Measurements from ENCODE around the gene USP48.

USP48 gene

DNA sequence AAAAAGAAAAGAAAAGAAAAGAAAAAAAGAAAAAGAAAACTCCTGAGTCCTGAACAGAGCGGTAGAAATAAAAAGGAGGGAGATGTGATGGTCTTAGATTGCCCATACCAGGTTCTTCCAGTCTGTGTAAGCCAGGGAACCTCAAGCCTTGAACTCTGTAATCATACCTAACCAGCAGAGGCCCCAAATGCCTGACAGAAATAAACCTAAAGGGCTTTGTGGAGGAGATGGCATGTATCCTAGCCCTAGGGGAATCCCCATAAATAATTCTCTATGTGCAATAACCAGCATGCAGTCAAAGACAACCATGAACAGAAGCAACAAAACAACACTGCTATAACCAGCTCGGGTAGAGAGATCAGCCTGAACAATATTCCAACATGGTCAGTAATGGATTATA, 40.4 kb downstream of the USP48 start:
- TF ChIP-seq SCRT2 (tag by site-specific recombination; IDR thresholded peaks at IDR 0.05) (no peak), ZBTB7A (tag by site-specific recombination; IDR thresholded peaks at IDR 0.05; ENCODE audit: low read depth) (no peak), ZNF19 (tag by site-specific recombination; IDR thresholded peaks at IDR 0.05; ENCODE audit: low read depth) (no peak), ZNF510 (tag by site-specific recombination; IDR thresholded peaks at IDR 0.05; ENCODE audit: insufficient replicate concordance) (no peak), ZNF621 (tag by site-specific recombination; IDR thresholded peaks at IDR 0.05) (no peak), ZNF426 (tag by site-specific recombination; IDR thresholded peaks at IDR 0.05) (no peak), ZNF529 (tag by site-specific recombination; IDR thresholded peaks at IDR 0.05; ENCODE audit: insufficient replicate concordance) (no peak), YY1 (tag by site-specific recombination; IDR thresholded peaks at IDR 0.05) (no peak)
- TF ChIP-seq, protein P1, sequence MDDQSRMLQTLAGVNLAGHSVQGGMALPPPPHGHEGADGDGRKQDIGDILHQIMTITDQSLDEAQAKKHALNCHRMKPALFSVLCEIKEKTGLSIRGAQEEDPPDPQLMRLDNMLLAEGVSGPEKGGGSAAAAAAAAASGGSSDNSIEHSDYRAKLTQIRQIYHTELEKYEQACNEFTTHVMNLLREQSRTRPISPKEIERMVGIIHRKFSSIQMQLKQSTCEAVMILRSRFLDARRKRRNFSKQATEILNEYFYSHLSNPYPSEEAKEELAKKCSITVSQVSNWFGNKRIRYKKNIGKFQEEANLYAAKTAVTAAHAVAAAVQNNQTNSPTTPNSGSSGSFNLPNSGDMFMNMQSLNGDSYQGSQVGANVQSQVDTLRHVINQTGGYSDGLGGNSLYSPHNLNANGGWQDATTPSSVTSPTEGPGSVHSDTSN (CRISPR knock-in tag; IDR thresholded peaks at IDR 0.05): no peak
- TF ChIP-seq, protein P2, sequence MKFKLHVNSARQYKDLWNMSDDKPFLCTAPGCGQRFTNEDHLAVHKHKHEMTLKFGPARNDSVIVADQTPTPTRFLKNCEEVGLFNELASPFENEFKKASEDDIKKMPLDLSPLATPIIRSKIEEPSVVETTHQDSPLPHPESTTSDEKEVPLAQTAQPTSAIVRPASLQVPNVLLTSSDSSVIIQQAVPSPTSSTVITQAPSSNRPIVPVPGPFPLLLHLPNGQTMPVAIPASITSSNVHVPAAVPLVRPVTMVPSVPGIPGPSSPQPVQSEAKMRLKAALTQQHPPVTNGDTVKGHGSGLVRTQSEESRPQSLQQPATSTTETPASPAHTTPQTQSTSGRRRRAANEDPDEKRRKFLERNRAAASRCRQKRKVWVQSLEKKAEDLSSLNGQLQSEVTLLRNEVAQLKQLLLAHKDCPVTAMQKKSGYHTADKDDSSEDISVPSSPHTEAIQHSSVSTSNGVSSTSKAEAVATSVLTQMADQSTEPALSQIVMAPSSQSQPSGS (tag by site-specific recombination; IDR thresholded peaks at IDR 0.05; ENCODE audit: low read depth): no peak
- CTCF ChIA-PET: no interaction called here
- Histone ChIP-seq H3K9me3 (ENCODE audit: control insufficient read depth, insufficient read depth, low read depth, low read length) (no peaks in the 10 kb centered on the region), H3K36me3 (ENCODE audit: control insufficient read depth in 2 of 2, insufficient read depth in 1 of 2, low read length in 2 of 2) (peaks cover 4 to 59% of the 10 kb centered on the region in 2 experiments; a peak in 2 of 3 replicates), H3K4me3 (ENCODE audit: low read depth, low read length) (no peak overlapping the region), H3K4me1 (ENCODE audit: control insufficient read depth, insufficient read depth, low read length) (no peaks in the 10 kb centered on the region), H3K27ac (ENCODE audit: extremely low read depth, low read depth, low read length) (no peak overlapping the region)
- POLR2A ChIA-PET: no interaction called here

DNA sequence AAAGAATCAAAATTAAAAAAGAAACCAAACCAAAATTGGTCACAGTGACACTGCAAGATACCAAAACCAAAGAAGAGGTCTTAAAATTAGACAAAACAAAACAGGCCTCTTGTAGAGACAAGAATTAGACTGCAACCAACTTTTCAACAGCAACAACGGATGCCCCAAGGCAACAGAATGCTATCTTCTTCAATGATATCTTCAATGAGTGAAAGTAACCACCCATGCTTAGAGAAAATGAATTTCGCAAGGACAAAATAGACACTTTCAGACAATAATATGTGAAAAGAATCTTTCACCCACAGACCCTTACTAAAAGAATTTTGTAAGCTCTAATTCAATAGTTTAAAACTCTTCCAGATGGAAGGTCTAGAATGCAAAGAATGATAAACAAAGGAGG, 41.7 kb downstream of the USP48 start:
- H3K9me3 ChIP-seq (ENCODE audit: control insufficient read depth, insufficient read depth, low read depth, low read length): no peaks in the 10 kb centered on the region
- POLR2A ChIA-PET: no interaction called here
- TF ChIP-seq ZNF239 (tag by site-specific recombination; IDR thresholded peaks at IDR 0.05) (no peak), ZXDB (tag by site-specific recombination; IDR thresholded peaks at IDR 0.05) (no peak), MZF1 (tag by site-specific recombination; IDR thresholded peaks at IDR 0.05; ENCODE audit: borderline replicate concordance) (no peak), EGR2 (tag by site-specific recombination; IDR thresholded peaks at IDR 0.05; ENCODE audit: low read depth) (no peak), TRIM28 (IDR thresholded peaks at IDR 0.05; ENCODE audit: borderline replicate concordance, low read length) (no peak)
- peaks cover 4 to 57% of the 10 kb centered on the region in 2 experiments; a peak in 2 of 3 replicates for H3K36me3 ChIP-seq (ENCODE audit: control insufficient read depth in 2 of 2, insufficient read depth in 1 of 2, low read length in 2 of 2)
- H3K4me1 ChIP-seq (ENCODE audit: control insufficient read depth, insufficient read depth, low read length): no peaks in the 10 kb centered on the region
- H3K4me3 ChIP-seq (ENCODE audit: low read depth, low read length): no peak overlapping the region
- CTCF ChIA-PET: interaction anchor here (0.7 to 1.2 kb wide), 2 partner anchors 57 to 222 kb away, joined by 4 to 5 read pairs; no protein-coding TSS in a partner anchor
- H3K27ac ChIP-seq (ENCODE audit: extremely low read depth, low read depth, low read length): no peak overlapping the region

DNA sequence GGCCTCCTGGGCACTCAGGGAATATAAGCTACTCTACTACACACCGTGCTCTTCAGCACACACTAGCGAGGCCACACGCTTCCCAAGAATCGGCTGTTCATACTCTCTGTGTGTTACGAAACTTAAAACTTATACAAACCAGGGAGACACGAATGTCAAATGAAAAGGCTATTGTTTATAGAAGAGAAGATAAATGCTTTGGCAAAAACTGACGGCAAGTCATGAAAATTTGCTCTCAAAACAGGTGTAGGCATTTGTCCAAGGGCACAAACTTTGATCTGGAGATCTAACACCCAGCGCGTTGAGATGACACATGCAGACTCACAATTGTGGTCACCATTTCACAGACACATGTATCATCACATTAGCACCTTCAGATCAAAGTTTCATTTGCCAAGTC, 46.1 kb downstream of the USP48 start:
- Histone ChIP-seq H3K36me3 (ENCODE audit: control insufficient read depth in 2 of 2, insufficient read depth in 1 of 2, low read length in 2 of 2) (peaks cover 25 to 67% of the 10 kb centered on the region in 2 experiments; a peak in 2 of 3 replicates), H3K9me3 (ENCODE audit: control insufficient read depth, insufficient read depth, low read depth, low read length) (no peaks in the 10 kb centered on the region), H3K4me3 (ENCODE audit: low read depth, low read length) (no peak overlapping the region), H3K27ac (ENCODE audit: extremely low read depth, low read depth, low read length) (no peak overlapping the region), H3K4me1 (ENCODE audit: control insufficient read depth, insufficient read depth, low read length) (no peaks in the 10 kb centered on the region)
- TF ChIP-seq ZNF324 (tag by site-specific recombination; IDR thresholded peaks at IDR 0.05) (no peak), ZNF426 (tag by site-specific recombination; IDR thresholded peaks at IDR 0.05) (no peak), TRIM28 (IDR thresholded peaks at IDR 0.05; ENCODE audit: borderline replicate concordance, low read length) (no peak), GLIS2 (tag by site-specific recombination; IDR thresholded peaks at IDR 0.05) (no peak), ZBTB48 (tag by site-specific recombination; IDR thresholded peaks at IDR 0.05) (no peak), ZNF416 (tag by site-specific recombination; IDR thresholded peaks at IDR 0.05) (no peak)
- TF ChIP-seq, protein P3, sequence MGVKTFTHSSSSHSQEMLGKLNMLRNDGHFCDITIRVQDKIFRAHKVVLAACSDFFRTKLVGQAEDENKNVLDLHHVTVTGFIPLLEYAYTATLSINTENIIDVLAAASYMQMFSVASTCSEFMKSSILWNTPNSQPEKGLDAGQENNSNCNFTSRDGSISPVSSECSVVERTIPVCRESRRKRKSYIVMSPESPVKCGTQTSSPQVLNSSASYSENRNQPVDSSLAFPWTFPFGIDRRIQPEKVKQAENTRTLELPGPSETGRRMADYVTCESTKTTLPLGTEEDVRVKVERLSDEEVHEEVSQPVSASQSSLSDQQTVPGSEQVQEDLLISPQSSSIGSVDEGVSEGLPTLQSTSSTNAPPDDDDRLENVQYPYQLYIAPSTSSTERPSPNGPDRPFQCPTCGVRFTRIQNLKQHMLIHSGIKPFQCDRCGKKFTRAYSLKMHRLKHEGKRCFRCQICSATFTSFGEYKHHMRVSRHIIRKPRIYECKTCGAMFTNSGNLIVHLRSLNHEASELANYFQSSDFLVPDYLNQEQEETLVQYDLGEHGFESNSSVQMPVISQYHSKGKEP (tag by site-specific recombination; IDR thresholded peaks at IDR 0.05): no peak
- TF ChIP-seq, protein P4, sequence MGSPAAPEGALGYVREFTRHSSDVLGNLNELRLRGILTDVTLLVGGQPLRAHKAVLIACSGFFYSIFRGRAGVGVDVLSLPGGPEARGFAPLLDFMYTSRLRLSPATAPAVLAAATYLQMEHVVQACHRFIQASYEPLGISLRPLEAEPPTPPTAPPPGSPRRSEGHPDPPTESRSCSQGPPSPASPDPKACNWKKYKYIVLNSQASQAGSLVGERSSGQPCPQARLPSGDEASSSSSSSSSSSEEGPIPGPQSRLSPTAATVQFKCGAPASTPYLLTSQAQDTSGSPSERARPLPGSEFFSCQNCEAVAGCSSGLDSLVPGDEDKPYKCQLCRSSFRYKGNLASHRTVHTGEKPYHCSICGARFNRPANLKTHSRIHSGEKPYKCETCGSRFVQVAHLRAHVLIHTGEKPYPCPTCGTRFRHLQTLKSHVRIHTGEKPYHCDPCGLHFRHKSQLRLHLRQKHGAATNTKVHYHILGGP (tag by site-specific recombination; IDR thresholded peaks at IDR 0.05): no peak
- CTCF ChIA-PET: interaction anchor here (0.6 kb wide), 1 partner anchor 213 kb away, joined by 4 read pairs; no protein-coding TSS in a partner anchor
- POLR2A ChIA-PET: no interaction called here
